ENCODE measurements around the gene SEMA6B.
"Not testable (repeated sequence)": the region's sequence is repeated elsewhere in the genome, so short reads cannot be mapped to it uniquely, and the experiment has no call there.

Gene SEMA6B, protein sequence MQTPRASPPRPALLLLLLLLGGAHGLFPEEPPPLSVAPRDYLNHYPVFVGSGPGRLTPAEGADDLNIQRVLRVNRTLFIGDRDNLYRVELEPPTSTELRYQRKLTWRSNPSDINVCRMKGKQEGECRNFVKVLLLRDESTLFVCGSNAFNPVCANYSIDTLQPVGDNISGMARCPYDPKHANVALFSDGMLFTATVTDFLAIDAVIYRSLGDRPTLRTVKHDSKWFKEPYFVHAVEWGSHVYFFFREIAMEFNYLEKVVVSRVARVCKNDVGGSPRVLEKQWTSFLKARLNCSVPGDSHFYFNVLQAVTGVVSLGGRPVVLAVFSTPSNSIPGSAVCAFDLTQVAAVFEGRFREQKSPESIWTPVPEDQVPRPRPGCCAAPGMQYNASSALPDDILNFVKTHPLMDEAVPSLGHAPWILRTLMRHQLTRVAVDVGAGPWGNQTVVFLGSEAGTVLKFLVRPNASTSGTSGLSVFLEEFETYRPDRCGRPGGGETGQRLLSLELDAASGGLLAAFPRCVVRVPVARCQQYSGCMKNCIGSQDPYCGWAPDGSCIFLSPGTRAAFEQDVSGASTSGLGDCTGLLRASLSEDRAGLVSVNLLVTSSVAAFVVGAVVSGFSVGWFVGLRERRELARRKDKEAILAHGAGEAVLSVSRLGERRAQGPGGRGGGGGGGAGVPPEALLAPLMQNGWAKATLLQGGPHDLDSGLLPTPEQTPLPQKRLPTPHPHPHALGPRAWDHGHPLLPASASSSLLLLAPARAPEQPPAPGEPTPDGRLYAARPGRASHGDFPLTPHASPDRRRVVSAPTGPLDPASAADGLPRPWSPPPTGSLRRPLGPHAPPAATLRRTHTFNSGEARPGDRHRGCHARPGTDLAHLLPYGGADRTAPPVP

GRCh38 chr19:4559569-4559968 is at the start of gene SEMA6B:
SEMA6B (minus strand) TSS chr19:4559684; CDS start chr19:4558457, 1,227 bp downstream.
- DNase-seq = no peak

DNA sequence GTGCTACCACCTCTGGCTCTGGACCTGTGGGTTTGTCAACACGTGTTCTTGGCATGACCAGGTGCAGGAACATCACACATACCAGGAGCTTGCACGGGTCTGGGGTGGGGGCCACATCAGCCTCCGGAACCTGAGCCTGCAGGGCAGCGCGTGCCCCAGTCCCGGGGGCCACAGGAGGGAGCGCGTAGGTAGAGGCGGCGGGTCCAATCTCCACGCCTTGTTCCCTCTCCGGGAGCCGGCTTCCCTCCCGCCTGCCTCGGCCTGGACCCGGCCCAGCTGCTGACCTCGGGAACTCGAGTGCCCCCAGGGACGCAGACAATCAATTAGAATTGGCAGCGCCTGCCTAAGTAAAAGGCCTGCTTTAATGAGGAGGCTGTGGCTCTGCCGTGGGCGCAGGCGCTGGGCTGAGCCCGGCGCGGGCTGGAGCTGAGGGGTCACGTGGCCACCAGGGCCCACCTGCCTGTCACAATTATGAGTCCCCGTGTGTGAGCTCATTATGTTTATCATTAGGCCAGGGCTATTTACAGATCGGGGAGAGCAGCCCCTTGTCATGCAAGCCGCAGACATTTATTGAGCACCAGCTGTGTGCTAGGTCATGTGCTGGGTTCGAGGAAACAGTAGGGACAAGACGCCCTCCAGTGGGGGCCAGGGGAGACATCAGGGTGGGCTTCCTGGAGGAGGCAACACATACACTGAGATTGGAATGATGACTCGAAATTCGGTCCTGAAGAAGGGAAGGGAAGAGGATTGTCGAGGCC is 47.6 kb upstream of the SEMA6B start:
- DNase-seq = no peak

DNA sequence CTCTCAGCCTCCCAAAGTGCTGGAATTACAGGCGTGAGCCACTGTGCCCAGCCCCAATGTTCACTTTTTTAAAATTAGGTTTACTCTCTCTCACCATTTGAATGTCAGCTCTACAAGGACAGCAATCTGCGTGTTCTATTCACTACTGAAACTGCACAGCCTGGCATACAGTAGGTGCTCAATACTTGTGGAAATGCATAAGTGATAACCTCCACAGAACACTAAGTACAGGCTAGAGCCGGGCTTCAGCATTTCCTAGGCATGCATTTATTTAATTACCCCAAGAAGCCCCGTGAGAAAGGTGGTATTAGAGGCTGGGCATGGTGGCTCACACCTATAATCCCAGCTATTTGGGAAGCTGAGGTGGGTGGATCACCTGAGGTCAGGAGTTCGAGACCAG is 46.7 kb upstream of the SEMA6B start:
- no peak for DNase-seq

- no peak for DNase-seq
Measured at GRCh38 chr19:4604912-4605311, 45.4 kb upstream of the SEMA6B start.

- DNase-seq = no peak
Measured at GRCh38 chr19:4602915-4603314, 43.4 kb upstream of the SEMA6B start.

- DNase-seq = no peak
Measured at GRCh38 chr19:4602173-4602788, 42.8 kb upstream of the SEMA6B start.

DNA sequence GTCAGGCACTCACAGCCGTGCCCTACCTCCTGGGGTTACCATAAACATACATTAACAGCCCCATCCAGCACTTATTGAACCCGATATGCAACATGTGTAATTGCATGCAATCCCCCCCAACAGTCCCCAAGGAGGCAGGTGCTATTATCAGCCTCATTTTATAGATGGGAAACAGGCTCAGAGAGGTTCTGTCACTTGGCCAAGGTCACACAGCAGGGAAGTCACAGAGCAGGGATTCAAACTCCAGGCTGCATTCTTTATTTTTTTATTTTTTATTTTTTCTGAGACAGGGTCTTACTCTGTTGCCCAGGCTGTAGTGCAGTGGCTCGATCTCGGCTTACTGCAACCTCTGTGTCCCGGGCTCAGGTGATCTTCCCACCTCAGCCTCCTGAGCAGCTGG is 41.4 kb upstream of the SEMA6B start:
- no peak for DNase-seq

DNA sequence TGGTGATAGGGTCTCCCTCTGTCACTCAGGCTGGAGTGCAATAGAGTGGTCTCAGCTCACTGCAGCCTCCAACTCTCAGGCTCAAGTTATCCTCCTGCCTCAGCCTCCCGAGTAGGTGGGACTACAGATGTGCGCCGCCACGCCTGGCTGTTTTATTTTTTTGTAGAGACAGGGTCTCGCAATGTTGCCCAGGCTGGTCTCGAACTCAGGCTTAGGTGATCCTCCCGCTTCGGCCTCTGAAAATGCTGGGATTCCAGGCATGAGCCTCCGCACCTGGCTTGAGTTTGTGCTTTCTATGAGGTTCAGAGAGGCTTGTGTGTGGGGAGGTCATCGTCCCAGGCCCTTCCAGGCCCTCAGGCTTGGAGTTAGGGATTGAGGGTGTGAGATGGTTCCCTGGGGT is 40.6 kb upstream of the SEMA6B start:
- DNase-seq = no peak

DNA sequence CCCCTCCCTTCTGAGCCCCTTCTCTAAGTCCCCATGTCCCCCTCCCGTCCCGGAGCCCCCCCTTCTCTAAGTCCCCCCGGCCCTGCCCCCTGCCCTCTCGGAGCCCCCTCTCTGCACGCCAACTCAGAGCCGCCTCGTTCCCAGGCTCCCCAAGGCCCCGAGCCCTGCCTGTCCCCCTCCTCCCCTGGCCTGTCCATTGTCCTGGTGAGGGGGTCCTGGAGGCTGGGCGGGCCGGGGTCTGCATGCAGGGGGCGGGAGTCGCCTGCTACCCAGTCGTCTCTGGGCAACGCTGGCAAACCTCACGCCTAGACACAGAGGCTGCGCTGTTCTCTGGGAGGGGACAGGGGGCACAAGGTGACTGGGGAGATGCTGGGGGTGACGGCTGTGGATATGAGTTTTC is 39.2 kb upstream of the SEMA6B start:
- DNase-seq = no peak

DNA sequence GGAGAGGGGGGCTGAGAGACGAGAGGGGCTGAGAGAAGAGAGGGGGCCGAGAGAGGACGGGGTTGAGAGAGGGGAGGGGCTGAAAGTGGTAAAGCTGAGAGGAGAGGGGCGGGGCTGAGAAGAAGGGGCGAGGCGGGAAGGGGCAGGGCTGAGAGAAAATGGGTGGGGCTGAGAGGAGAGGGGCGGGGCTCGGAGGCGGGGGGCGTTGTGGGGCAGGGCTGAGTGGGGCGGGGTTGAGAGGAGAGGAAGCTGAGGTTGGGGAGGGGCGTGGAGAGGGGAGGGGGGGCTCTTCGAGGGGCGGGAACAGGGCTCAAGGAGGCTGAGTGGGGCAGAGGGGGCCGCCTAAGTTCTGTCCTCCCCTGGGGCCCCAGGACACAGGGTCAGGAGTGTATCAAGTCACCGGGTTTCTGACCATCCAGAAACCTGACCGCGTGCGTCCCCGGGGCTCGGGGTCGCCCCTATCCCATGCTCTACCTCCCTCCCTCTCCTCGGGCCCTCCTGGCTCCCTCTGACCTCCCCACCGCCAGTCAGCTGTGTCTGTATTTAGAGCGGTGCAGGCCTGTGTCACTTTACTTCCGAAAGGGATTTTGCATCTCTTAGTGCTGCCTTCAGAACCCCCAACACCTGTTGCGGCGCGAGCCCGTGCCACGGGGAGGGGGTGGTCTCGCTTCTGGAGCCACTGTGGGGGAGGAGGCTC is 38.6 kb upstream of the SEMA6B start:
- peak; percentile 52 for DNase-seq

- no peak for DNase-seq
Measured at GRCh38 chr19:4597278-4597974, 37.9 kb upstream of the SEMA6B start.

DNA sequence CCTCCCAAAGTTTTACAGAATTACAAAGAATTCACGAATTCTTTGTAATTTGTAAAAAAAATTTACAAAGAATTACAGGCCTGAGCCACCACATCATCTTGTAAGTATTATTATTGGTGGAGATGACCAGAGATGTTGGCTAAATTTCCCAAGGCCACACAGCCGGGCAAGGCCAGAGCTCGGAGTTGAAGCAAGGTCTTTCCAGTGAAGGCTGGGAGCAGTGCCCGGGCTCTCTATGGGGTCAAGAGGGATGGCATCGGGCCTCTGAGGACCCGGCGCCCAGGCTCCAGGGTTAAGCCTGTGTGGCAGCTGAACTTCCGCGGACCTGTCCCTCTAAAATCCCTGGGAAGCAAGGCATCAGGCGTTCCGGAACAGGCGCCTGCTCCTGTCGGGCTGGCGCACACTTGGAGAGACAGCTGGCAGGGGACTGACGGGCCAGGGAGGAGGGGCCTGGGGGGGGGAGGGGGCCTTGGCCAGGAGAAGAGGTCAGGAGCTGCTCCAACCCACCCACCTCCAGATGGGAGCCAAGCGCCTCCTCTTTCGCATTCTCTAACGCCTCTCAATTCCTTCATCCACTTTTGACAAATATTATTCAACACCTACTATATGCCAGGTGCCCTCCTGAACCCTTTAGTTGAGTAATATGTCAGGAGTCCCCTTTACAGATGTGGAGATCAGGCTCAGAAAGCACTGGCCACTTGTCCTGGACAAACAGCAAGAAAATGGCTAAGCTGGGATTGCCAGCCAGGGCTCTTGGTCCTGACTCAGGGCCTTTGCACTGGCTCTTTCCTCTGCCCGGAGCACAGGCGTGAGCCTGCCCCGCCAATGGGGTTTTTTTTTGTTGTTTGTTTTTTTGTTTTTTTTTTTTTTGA is 36.8 kb upstream of the SEMA6B start:
- no peak for DNase-seq

DNA sequence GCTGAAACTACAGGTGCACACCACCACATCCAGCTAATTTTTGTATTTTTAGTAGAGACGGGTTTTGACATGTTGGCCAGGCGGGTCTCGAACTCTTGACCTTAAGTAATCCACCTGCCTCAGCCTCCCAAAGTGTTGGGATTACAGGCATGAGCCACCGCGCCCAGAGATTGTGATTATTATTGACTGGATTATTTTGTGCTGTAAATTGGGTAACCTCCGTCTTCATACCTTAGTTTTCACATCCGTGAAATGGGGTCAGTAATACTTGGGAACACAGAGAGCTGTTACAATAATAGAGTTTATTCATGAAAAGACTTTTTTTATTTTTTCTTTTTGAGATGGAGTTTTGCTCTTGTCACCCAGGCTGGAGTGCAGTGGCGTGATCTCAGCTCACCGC is 35.7 kb upstream of the SEMA6B start:
- not testable (repeated sequence) for DNase-seq

DNA sequence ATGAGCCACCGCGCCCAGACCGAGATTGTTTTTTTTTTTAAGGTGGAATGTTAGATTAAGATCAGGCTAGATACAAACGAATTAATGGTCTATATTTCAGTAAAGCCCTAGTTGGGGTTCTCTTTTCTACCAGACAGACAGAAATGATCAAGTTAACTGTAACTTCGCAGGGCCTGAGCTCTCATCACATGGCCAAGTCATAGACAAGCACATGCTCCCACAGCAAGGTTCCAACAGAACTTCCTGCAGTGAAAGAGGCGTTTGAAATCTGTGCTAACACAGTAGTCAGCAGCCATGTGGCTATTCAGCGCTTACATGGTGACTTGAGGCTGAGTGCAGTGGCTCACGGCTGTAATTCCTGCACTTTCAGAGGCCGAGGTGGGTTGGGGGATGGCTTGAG is 34.7 kb upstream of the SEMA6B start:
- DNase-seq = no peak

DNA sequence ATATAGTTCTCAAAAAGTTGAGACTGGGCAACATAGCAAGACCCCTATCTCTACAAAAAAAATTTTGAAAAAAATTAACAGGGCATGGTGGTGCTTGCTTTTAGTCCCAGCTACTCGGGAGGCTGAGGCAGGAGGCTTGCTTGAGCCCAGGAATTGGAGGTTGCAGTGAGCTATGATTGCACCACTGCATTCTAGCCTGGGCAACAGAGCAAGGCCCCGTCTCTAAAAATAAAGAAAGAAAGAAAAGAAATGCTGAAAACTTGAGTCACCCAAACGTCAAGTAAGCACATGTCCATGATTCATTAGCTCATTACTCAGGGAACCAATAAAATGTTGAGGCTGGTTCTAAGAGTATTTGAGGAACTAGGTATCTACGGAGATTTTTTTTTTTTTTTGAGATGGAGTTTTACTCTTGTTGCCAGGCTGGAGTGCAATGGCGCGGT is 33.9 kb upstream of the SEMA6B start:
- no peak for DNase-seq

- no peak for DNase-seq
Measured at GRCh38 chr19:4592445-4592844, 33.0 kb upstream of the SEMA6B start.

- no peak for DNase-seq
Measured at GRCh38 chr19:4591320-4591719, 31.8 kb upstream of the SEMA6B start.

- DNase-seq = no peak
Measured at GRCh38 chr19:4590559-4590958, 31.1 kb upstream of the SEMA6B start.

DNA sequence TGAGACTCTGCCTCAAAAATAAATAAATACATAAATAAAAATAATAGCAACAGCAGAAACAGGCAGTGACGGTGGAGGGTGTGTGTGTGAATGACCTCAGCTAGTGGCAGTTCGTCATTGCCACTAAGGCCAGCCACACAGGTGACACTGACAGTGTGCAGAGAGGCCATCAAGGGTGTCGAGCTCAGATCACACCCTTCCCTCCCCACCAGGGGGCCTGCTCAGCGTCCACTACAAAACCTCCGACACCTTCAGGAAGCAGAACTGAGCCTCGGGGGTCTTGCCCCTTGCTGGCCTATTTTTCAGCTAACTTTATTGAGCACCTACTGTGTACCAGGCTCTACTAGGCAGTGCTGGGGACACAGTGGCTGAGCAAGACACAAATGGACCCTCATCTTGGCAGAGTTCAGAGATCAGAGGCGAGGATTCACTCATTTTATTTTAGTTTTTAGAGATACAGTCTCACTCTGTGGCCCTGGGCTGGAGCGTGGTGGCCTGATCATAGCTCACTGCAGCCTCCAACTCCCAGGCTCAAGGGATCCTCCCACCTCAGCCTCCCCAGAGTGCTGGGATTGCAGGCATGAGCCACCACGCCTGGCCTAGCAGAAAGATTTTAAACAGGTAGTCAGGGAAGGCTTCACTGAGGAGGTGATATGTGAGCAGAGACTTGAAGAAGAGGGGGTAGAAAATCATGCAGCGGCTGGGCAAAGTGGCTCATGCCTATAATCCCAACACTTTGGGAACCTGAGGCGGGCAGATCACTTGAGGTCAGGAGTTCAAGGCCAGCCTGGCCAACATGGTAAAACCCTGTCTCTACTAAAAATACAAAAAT is 30.3 kb upstream of the SEMA6B start:
- peak; percentile 9 for DNase-seq

All from CD4-positive, alpha-beta T cell treated with Interleukin-12 subunit alpha and Interleukin-12 subunit beta, for 1 hour (primary cell).